Measurements from ENCODE around the gene TSEN2. TPM values are rescaled to one million over a fixed set of nuclear protein-coding genes. Genes with fewer than 3 reads are reported as not detected.
A peak's percentile ranks its signal among the peaks of the same experiment; 100 is the strongest.

TSEN2 gene
- polyA plus RNA-seq, 1 donor (not counting 4 experiments of a cell fraction or from before 2014, with no cell fraction given): 23.8 TPM

DNA sequence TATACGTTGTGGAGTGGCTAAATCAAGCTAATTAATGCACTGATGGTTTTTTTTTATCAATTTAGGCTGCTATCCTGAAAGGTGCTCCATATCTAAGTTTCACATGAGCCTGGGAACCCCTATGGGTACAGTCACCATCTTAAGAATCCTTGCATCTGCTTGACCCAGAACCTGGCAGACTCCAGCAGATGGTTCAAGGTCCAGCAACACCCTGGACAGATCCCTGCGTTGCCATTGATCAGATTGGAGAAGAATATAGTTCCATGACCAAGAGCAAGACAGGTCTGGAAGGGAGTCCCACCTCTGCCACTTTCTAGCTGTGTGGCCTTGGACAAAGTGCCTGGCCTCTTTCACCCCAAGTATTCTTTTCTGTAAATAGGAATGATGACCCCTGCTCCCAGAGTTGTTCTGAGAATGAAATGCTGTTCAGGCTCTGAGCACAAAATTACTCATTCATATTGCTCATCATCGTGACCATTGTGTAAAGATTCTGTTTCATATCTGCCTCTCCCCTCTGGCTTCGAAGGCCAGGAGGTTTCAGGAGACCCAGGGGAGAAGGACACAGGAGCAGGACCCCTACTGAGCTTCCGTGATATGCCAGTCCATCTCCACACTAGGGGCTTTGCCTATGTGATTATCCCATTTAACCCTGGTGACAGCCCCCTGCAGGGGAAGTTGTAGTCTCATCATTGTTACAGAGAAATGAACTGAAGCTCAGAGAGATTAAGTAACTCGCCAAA, 30.0 kb upstream of the TSEN2 start:
- dilution Hi-C loops (cut with MboI; ENCODE audit: extremely low pct_ligation_motif_present, low sequenced_read_pairs): no loop called here
- DNase-seq (ENCODE audit: low read depth, low spot score) (no peak), FAIRE-seq (peak; percentile 61)
- Histone ChIP-seq H3K4me1 (ENCODE audit: control insufficient read depth, extremely low read depth, insufficient read depth, low read length) (no peaks in the 10 kb centered on the region), H4K20me1 (ENCODE audit: control insufficient read depth, extremely low read depth, insufficient read depth, low read length) (no peaks in the 10 kb centered on the region), H3K9me1 (ENCODE audit: control insufficient read depth, extremely low read depth, insufficient read depth, low read length) (no peaks in the 10 kb centered on the region), H3K79me2 (ENCODE audit: control insufficient read depth, insufficient read depth, low read length) (no peaks in the 10 kb centered on the region), H3K9me3 (ENCODE audit: control insufficient read depth, low read depth, low read length) (no peaks in the 10 kb centered on the region), H3K4me2 (ENCODE audit: control insufficient read depth, extremely low read depth, insufficient read depth, low read depth, low read length) (no peak overlapping the region), H2AFZ (ENCODE audit: control insufficient read depth, low read length) (no peak overlapping the region), H3K27ac (ENCODE audit: control insufficient read depth, insufficient read depth, low read length) (no peak overlapping the region), H3K4me3 (ENCODE audit: control insufficient read depth in 2 of 3, extremely low read depth in 1 of 3, insufficient read depth in 2 of 3, low read depth in 1 of 3, low read length in 3 of 3) (no peak overlapping the region), H3K9ac (ENCODE audit: control insufficient read depth, extremely low read depth, insufficient read depth, low read length) (no peak overlapping the region), H3K27me3 (ENCODE audit: control insufficient read depth, extremely low read depth, insufficient read depth, low read length) (no peaks in the 10 kb centered on the region), H3K36me3 (ENCODE audit: control insufficient read depth in 2 of 2, extremely low read depth in 1 of 2, insufficient read depth in 2 of 2, low read length in 2 of 2) (no peaks in the 10 kb centered on the region)
- TF ChIP-seq EZH2 (IDR thresholded peaks at IDR 0.05; ENCODE audit: low read length): no peak
- TF ChIP-seq, protein P1, sequence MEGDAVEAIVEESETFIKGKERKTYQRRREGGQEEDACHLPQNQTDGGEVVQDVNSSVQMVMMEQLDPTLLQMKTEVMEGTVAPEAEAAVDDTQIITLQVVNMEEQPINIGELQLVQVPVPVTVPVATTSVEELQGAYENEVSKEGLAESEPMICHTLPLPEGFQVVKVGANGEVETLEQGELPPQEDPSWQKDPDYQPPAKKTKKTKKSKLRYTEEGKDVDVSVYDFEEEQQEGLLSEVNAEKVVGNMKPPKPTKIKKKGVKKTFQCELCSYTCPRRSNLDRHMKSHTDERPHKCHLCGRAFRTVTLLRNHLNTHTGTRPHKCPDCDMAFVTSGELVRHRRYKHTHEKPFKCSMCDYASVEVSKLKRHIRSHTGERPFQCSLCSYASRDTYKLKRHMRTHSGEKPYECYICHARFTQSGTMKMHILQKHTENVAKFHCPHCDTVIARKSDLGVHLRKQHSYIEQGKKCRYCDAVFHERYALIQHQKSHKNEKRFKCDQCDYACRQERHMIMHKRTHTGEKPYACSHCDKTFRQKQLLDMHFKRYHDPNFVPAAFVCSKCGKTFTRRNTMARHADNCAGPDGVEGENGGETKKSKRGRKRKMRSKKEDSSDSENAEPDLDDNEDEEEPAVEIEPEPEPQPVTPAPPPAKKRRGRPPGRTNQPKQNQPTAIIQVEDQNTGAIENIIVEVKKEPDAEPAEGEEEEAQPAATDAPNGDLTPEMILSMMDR (optimal IDR thresholded peaks at IDR 0.05 in 1 of 3, IDR thresholded peaks at IDR 0.05 in 1 of 3, conservative IDR thresholded peaks at IDR 0.05 in 1 of 3; ENCODE audit: extremely low read depth in 1 of 3, insufficient read depth in 2 of 3, low read length in 3 of 3): no peak

DNA sequence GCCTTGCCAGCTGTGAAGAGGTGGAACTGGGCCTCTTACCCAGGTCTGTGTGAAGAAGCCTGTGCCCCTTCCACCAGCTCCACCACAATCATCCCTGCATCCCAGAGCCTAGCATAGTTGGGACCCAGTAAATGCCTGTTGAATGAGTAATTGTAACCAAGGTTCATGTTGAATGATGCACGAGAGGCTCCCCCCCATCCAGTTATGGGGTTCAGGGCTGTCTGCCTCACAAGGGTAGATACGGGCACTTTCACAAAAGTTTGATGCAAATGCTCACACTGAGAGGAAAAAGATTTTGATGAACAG, 29.5 kb upstream of the TSEN2 start:
- TF ChIP-seq, protein P1 (optimal IDR thresholded peaks at IDR 0.05 in 1 of 3, IDR thresholded peaks at IDR 0.05 in 1 of 3, conservative IDR thresholded peaks at IDR 0.05 in 1 of 3; ENCODE audit: extremely low read depth in 1 of 3, insufficient read depth in 2 of 3, low read length in 3 of 3): no peak
- no peak for TF ChIP-seq EZH2 (IDR thresholded peaks at IDR 0.05; ENCODE audit: low read length)
- no peaks in the 10 kb centered on the region for H4K20me1 ChIP-seq (ENCODE audit: control insufficient read depth, extremely low read depth, insufficient read depth, low read length)
- no peaks in the 10 kb centered on the region for H3K36me3 ChIP-seq (ENCODE audit: control insufficient read depth in 2 of 2, extremely low read depth in 1 of 2, insufficient read depth in 2 of 2, low read length in 2 of 2)
- H3K27ac ChIP-seq (ENCODE audit: control insufficient read depth, insufficient read depth, low read length): no peak overlapping the region
- dilution Hi-C loops (cut with MboI; ENCODE audit: extremely low pct_ligation_motif_present, low sequenced_read_pairs): no loop called here
- H3K9me1 ChIP-seq (ENCODE audit: control insufficient read depth, extremely low read depth, insufficient read depth, low read length): no peaks in the 10 kb centered on the region
- no peak overlapping the region for H2AFZ ChIP-seq (ENCODE audit: control insufficient read depth, low read length)
- H3K4me3 ChIP-seq (ENCODE audit: control insufficient read depth in 2 of 3, extremely low read depth in 1 of 3, insufficient read depth in 2 of 3, low read depth in 1 of 3, low read length in 3 of 3): no peak overlapping the region
- DNase-seq (ENCODE audit: low read depth, low spot score): no peak
- H3K4me1 ChIP-seq (ENCODE audit: control insufficient read depth, extremely low read depth, insufficient read depth, low read length): no peaks in the 10 kb centered on the region
- H3K4me2 ChIP-seq (ENCODE audit: control insufficient read depth, extremely low read depth, insufficient read depth, low read depth, low read length): no peak overlapping the region
- H3K79me2 ChIP-seq (ENCODE audit: control insufficient read depth, insufficient read depth, low read length): no peaks in the 10 kb centered on the region
- H3K9me3 ChIP-seq (ENCODE audit: control insufficient read depth, low read depth, low read length): no peaks in the 10 kb centered on the region
- H3K9ac ChIP-seq (ENCODE audit: control insufficient read depth, extremely low read depth, insufficient read depth, low read length): no peak overlapping the region
- no peaks in the 10 kb centered on the region for H3K27me3 ChIP-seq (ENCODE audit: control insufficient read depth, extremely low read depth, insufficient read depth, low read length)
- FAIRE-seq: no peak

All from keratinocyte (primary cell).